Fibroblast of upper back skin (primary cell): ENCODE results near the gene TAL2.

ENCODE experiments used
- DNase-seq: peaks from one replicate; pipeline ENCODE4 v3.0.0-alpha.2; 2013

The TAL2 gene

GRCh38 chr9:105711867-105712266 lies 49.6 kb downstream of the TAL2 start:
- no peak for DNase-seq

GRCh38 chr9:105712297-105712696 lies 50.0 kb downstream of the TAL2 start:
- no peak for DNase-seq
